K562 (cell line): Measurements from ENCODE around the gene CPEB1. TPM values are rescaled to one million over a fixed set of nuclear protein-coding genes. Genes with fewer than 3 reads are reported as not detected.

Experiments
- C11orf30 ChIP-seq: fragments of 450-650 bp; IDR thresholded peaks from 2 replicates; pipeline ENCODE4 v1.6.1; 2016; ENCODE audit warnings: low read depth, mild to moderate bottlenecking
- HBP1 ChIP-seq: fragments of 450-650 bp; formaldehyde crosslinking; IDR thresholded peaks from 2 replicates; pipeline ENCODE4 v1.4.0; 2022; ENCODE audit warnings: missing genetic modification characterization
- HOMEZ ChIP-seq: fragments of 250-450 bp; sonication (Bioruptor Pico); IDR thresholded peaks from 2 replicates; pipeline ENCODE4 v1.4.0; 2020; ENCODE audit warnings: mild to moderate bottlenecking, moderate library complexity
- JUND ChIP-seq, 2 experiments: IDR thresholded peaks; 2 replicates in 1 of 2; 3 replicates in 1 of 2; pipeline ENCODE4 v1.6.1; 2011; ENCODE audit warnings: borderline replicate concordance in 2 of 2, low read depth in 2 of 2, low read length in 2 of 2, improper control_type of control experiment in 1 of 2, missing biosample characterization in 1 of 2, missing genetic modification characterization in 1 of 2, missing genetic modification reagents in 1 of 2
- MEF2A ChIP-seq: IDR thresholded peaks from 2 replicates; pipeline ENCODE4 v1.6.1; 2011; ENCODE audit warnings: low read depth, mild to moderate bottlenecking, low read length, moderate library complexity; ENCODE audit not compliant: control insufficient read depth
- MEF2D ChIP-seq: conservative IDR thresholded peaks from 2 replicates; pipeline ENCODE4 v1.6.1; 2016; ENCODE audit warnings: low read depth, missing genetic modification characterization, missing compliant biosample characterization
- NFE2 ChIP-seq: IDR thresholded peaks from 2 replicates; pipeline ENCODE4 v1.6.1; 2014; ENCODE audit warnings: antibody characterized with exemption, low read depth
- NFYB ChIP-seq: IDR thresholded peaks from 2 replicates; pipeline ENCODE4 v1.6.1; 2011; ENCODE audit warnings: mild to moderate bottlenecking, moderate library complexity; ENCODE audit not compliant: insufficient read length; ENCODE audit errors: extremely low read depth
- NR1H2 ChIP-seq: sonication (generic); formaldehyde crosslinking; IDR thresholded peaks from 2 replicates; pipeline ENCODE4 v1.4.0; 2020; ENCODE audit warnings: mild to moderate bottlenecking, missing genetic modification reagents
- NR4A1 ChIP-seq, 2 experiments: fragments of 250-450 bp in 1 of 2; fragments of 450-650 bp in 1 of 2; sonication (Bioruptor Pico) in 1 of 2; IDR thresholded peaks; 2 replicates each; pipeline versions ENCODE4 v1.4.0 to v1.6.1; 2016 to 2020; ENCODE audit warnings: mild to moderate bottlenecking in 2 of 2, missing compliant biosample characterization in 1 of 2, missing genetic modification characterization in 1 of 2, moderate library complexity in 1 of 2
- PHB ChIP-seq: fragments of 250-450 bp; sonication (Bioruptor Pico); IDR thresholded peaks from 2 replicates; pipeline ENCODE4 v1.5.0; 2021
- POLR3A ChIP-seq: IDR thresholded peaks from 2 replicates; pipeline ENCODE4 v1.6.1; 2011; ENCODE audit warnings: borderline replicate concordance, mild to moderate bottlenecking, moderate library complexity; ENCODE audit not compliant: insufficient read length, insufficient read depth; ENCODE audit errors: extremely low read depth
- RAD51 ChIP-seq: fragments of 450-650 bp; IDR thresholded peaks from 2 replicates; pipeline ENCODE4 v1.7.1; 2016; ENCODE audit warnings: low read depth, mild to moderate bottlenecking, borderline replicate concordance
- RUNX1 ChIP-seq: sonication (generic); IDR thresholded peaks from 2 replicates; pipeline ENCODE4 v1.6.1; 2016; ENCODE audit warnings: antibody characterized with exemption, low read depth
- SOX6 ChIP-seq: fragments of 450-650 bp; IDR thresholded peaks from 2 replicates; pipeline ENCODE4 v1.6.1; 2014; ENCODE audit warnings: mild to moderate bottlenecking
- SRF ChIP-seq, 2 experiments: fragments of 250-450, 450-650 bp in 1 of 2; sonication (Bioruptor Pico) in 1 of 2; sonication (generic) in 1 of 2; formaldehyde crosslinking; IDR thresholded peaks; 2 replicates each; pipeline versions ENCODE4 v1.5.0 to v1.5.1; 2020 to 2022; ENCODE audit warnings: mild to moderate bottlenecking in 1 of 2, missing genetic modification reagents in 1 of 2
- TFAM ChIP-seq: fragments of 250-450 bp; sonication (Bioruptor Pico); conservative IDR thresholded peaks from 2 replicates; pipeline ENCODE4 v1.5.0; 2021; ENCODE audit warnings: mild to moderate bottlenecking, moderate library complexity
- TGIF2 ChIP-seq: sonication (generic); formaldehyde crosslinking; IDR thresholded peaks from 2 replicates; pipeline ENCODE4 v1.8.1; 2022; ENCODE audit warnings: mild to moderate bottlenecking, missing genetic modification reagents, moderate library complexity
- ZFPM2 ChIP-seq: fragments of 250-450 bp; sonication (Bioruptor Pico); IDR thresholded peaks from 2 replicates; pipeline ENCODE4 v1.5.1; 2022; ENCODE audit warnings: mild to moderate bottlenecking
- polyA plus RNA-seq, 8 experiments: library from polyadenylated mRNA; depleted of rRNA in 4 of 8; stranded (reverse) in 5 of 8; unstranded in 3 of 8; fragments of >200 nt; fragmentation: Nextera tagmentation in 2 of 8; fragmentation: Illumina TruSeq in 1 of 8; extraction: Ambion mirVana in 2 of 8; extraction: Trizol in 1 of 8; gene quantifications; 2 replicates each; pipeline versions ENCODE4 v1.2.1 to v1.2.3, GENCODE V29; 2011 to 2014; ENCODE audit warnings: inconsistent platforms in 1 of 8, missing spikeins in 1 of 8
- total RNA-seq, 7 experiments: library from RNA; depleted of rRNA in 6 of 7; stranded (reverse); fragments of >200 nt in 6 of 7; fragmentation: Illumina TruSeq in 2 of 7; extraction: Trizol in 2 of 7; gene quantifications; 2 replicates each; pipeline versions ENCODE4 v1.2.1 to v1.2.3, GENCODE V29; 2011 to 2021; ENCODE audit warnings: low replicate concordance in 1 of 7

CPEB1 gene
- total and polyA plus RNA-seq, 9 of the 15 experiments (the other 6 are each of a cell fraction or from before 2014, with no cell fraction given): 2.2 to 13.4 (median 9.7) TPM

- TF ChIP-seq HOMEZ (CRISPR knock-in tag) (no peak), RAD51 (no peak), ZFPM2 (CRISPR knock-in tag) (0 out of 2 replicates have a peak, but pooled peaks have one; percentile 11), MEF2A (no peak), PHB (CRISPR knock-in tag) (peak; percentile 90; the same call in 1 of the 2 replicates), RUNX1 (0 out of 2 replicates have a peak, but pooled peaks have one; percentile 11), TGIF2 (CRISPR knock-in tag) (peak; percentile 62; the same call in 1 of the 2 replicates), NFYB (no peak), NR4A1 (CRISPR knock-in tag; IDR thresholded peaks at IDR 0.05) (no peak), NR4A1 (tag; IDR thresholded peaks at IDR 0.05) (peak; percentile 34; the same call in 1 of the 2 replicates), SRF (CRISPR knock-in tag; IDR thresholded peaks at IDR 0.05) (peak; percentile 45 to 77; a peak in 2 of 4 replicates), C11orf30 (peak; percentile 72), MEF2D (tag) (no peak), NFE2 (no peak), TFAM (CRISPR knock-in tag) (no peak), HBP1 (no peak), SOX6 (peak; percentile 79), NR1H2 (CRISPR knock-in tag) (no peak), POLR3A (no peak), JUND (IDR thresholded peaks at IDR 0.05; ENCODE audit: borderline replicate concordance, low read depth, low read length) (peak; percentile 87), JUND (tag; IDR thresholded peaks at IDR 0.05; ENCODE audit: borderline replicate concordance, low read depth, low read length) (no peak; the same call in 2 of the 3 replicates)
Measured at GRCh38 chr15:82540055-82540983, 106.8 kb downstream of the CPEB1 start, which contains the start of gene RPS17 (continued).
